Measurements from ENCODE around the gene KRTAP12-1.

Gene KRTAP12-1

GRCh38 chr21:44710756-44711326 is 28.9 kb upstream of the KRTAP12-1 start:
- DNase-seq: no peak

GRCh38 chr21:44710294-44710665 is 28.3 kb upstream of the KRTAP12-1 start:
- no peak for DNase-seq

- peak; percentile 25 for DNase-seq
Measured at GRCh38 chr21:44709426-44710293, 27.7 kb upstream of the KRTAP12-1 start.

- no peak for DNase-seq
Measured at GRCh38 chr21:44708866-44709425, 27.0 kb upstream of the KRTAP12-1 start.

GRCh38 chr21:44708213-44708865 is 26.4 kb upstream of the KRTAP12-1 start:
- no peak for DNase-seq

- no peak for DNase-seq
Measured at GRCh38 chr21:44706706-44707581, 25.0 kb upstream of the KRTAP12-1 start.

GRCh38 chr21:44706026-44706705 is 24.2 kb upstream of the KRTAP12-1 start:
- DNase-seq: no peak

- DNase-seq: no peak
Measured at GRCh38 chr21:44704636-44705001, 22.7 kb upstream of the KRTAP12-1 start.

- DNase-seq: no peak
Measured at GRCh38 chr21:44703731-44704635, 22.0 kb upstream of the KRTAP12-1 start.

GRCh38 chr21:44702973-44703730 is 21.2 kb upstream of the KRTAP12-1 start:
- DNase-seq: no peak

GRCh38 chr21:44702111-44702972 is 20.4 kb upstream of the KRTAP12-1 start:
- no peak for DNase-seq

- DNase-seq: no peak
Measured at GRCh38 chr21:44701541-44701940, 19.6 kb upstream of the KRTAP12-1 start.

GRCh38 chr21:44701023-44701400 is 19.0 kb upstream of the KRTAP12-1 start:
- DNase-seq: no peak

GRCh38 chr21:44700101-44701022 is 18.4 kb upstream of the KRTAP12-1 start:
- DNase-seq: no peak

- DNase-seq: no peak
Measured at GRCh38 chr21:44699502-44700001, 17.6 kb upstream of the KRTAP12-1 start.

- DNase-seq: no peak
Measured at GRCh38 chr21:44697811-44698734, 16.1 kb upstream of the KRTAP12-1 start.

Data from CD4-positive, alpha-beta T cell treated with Interleukin-12 subunit alpha and Interleukin-12 subunit beta, for 1 hour (primary cell).